Omental fat pad (tissue), 4 donors: ENCODE results near the gene SATB2. TPM values are rescaled to one million over a fixed set of nuclear protein-coding genes. Genes with fewer than 3 reads are reported as not detected.

Source experiments
- ATAC-seq: fragments of 150-250 bp; one replicate; pipeline ENCODE4 v1.9.1; 2016; ENCODE audit warnings: mild to moderate bottlenecking, moderate library complexity; ENCODE audit not compliant: low FRiP score
- DNase-seq: peaks from one replicate; pipeline ENCODE4 v3.0.0-alpha.2; 2019; ENCODE audit warnings: low spot score
- CTCF ChIP-seq, 3 donors: fragments of 450-650 bp; IDR thresholded peaks; one replicate each; pipeline ENCODE4 v1.5.1; 2016 to 2017; ENCODE audit warnings: antibody characterized with exemption in 3 of 3, mild to moderate bottlenecking in 3 of 3, moderate library complexity in 2 of 3
- total RNA-seq, 4 donors: library from RNA; depleted of rRNA; stranded (reverse); fragments of >200 nt; gene quantifications; one replicate each; pipeline ENCODE4 v1.1.0, GENCODE V29; 2016

SATB2 gene
- total RNA-seq, 4 donors from 2014 or later, result 1.7 to 4.1 (median 2.7) TPM

GRCh38 chr2:199223791-199224190 lies 233.9 kb downstream of the SATB2 start:
- ATAC-seq, result no peak
- TF ChIP-seq CTCF (IDR thresholded peaks at IDR 0.05), result no peak
- no peak for DNase-seq

- TF ChIP-seq CTCF (IDR thresholded peaks at IDR 0.05), result no peak
- ATAC-seq, result no peak
- no peak for DNase-seq
Measured at GRCh38 chr2:199220920-199221319, 236.8 kb downstream of the SATB2 start.

- DNase-seq (no peak), ATAC-seq (no peak)
- TF ChIP-seq CTCF (IDR thresholded peaks at IDR 0.05), result no peak
Measured at GRCh38 chr2:199219551-199219950, 238.2 kb downstream of the SATB2 start.
